Measurements from ENCODE around the gene DEFB127. TPM values are rescaled to one million over a fixed set of nuclear protein-coding genes. Genes with fewer than 3 reads are reported as not detected.

The DEFB127 gene
- total and polyA plus RNA-seq, 7 donors = not detected

Other genes starting within 250 kb of the DEFB127 start
- not detected for gene DEFB125, start 69.8 kb upstream of the DEFB127 start, total RNA-seq
- not detected for gene DEFB125, start 69.8 kb upstream of the DEFB127 start, polyA plus RNA-seq
- not detected for gene DEFB126, start 14.9 kb upstream of the DEFB127 start, total RNA-seq
- gene DEFB126, start 14.9 kb upstream of the DEFB127 start, polyA plus RNA-seq = not detected
- not detected for gene DEFB128, start 32.3 kb downstream of the DEFB127 start, total RNA-seq
- gene DEFB128, start 32.3 kb downstream of the DEFB127 start, polyA plus RNA-seq = not detected
- not detected for gene DEFB129, start 69.8 kb downstream of the DEFB127 start, total RNA-seq
- gene DEFB129, start 69.8 kb downstream of the DEFB127 start, polyA plus RNA-seq = not detected
- gene DEFB132, start 100.3 kb downstream of the DEFB127 start, total RNA-seq = not detected
- gene DEFB132, start 100.3 kb downstream of the DEFB127 start, polyA plus RNA-seq = not detected
- 1 to 10 TPM; 1.0 to 2.1 (median 1.5) TPM for gene C20orf96, start 133.3 kb downstream of the DEFB127 start, total RNA-seq
- gene C20orf96, start 133.3 kb downstream of the DEFB127 start, polyA plus RNA-seq = 1 to 10 TPM; 1.3 to 2.1 (median 1.9) TPM
- gene ZCCHC3, start 140.1 kb downstream of the DEFB127 start, total RNA-seq = 10 to 100 TPM in 1 of 4 donors, 1 to 10 TPM in 3; 9.3 to 10.2 (median 9.5) TPM
- 1 to 10 TPM; 6.8 to 8.4 (median 7.9) TPM for gene ZCCHC3, start 140.1 kb downstream of the DEFB127 start, polyA plus RNA-seq
- gene SOX12, start 168.1 kb downstream of the DEFB127 start, total RNA-seq = 1 to 10 TPM; 1.2 to 5.7 (median 5.2) TPM
- 1 to 10 TPM; 1.9 to 3.6 (median 2.3) TPM for gene SOX12, start 168.1 kb downstream of the DEFB127 start, polyA plus RNA-seq
- gene NRSN2, start 189.7 kb downstream of the DEFB127 start, total RNA-seq = 1 to 10 TPM; 3.0 to 5.0 (median 3.9) TPM
- 1 to 10 TPM; 1.6 to 3.4 (median 3.1) TPM for gene NRSN2, start 189.7 kb downstream of the DEFB127 start, polyA plus RNA-seq
- gene TRIB3, start 223.3 kb downstream of the DEFB127 start, total RNA-seq = 1 to 10 TPM in 3 of 4 donors, under 1 TPM in 1; 0.78 to 7.7 (median 2.5) TPM
- 10 to 100 TPM in 1 of 3 donors, 1 to 10 TPM in 1, under 1 TPM in 1; 0.74 to 16.3 (median 2.1) TPM for gene TRIB3, start 223.3 kb downstream of the DEFB127 start, polyA plus RNA-seq